H9 (cell line): ENCODE results near the gene PAEP. TPM values are rescaled to one million over a fixed set of nuclear protein-coding genes. Genes with fewer than 3 reads are reported as not detected.
A peak's percentile ranks its signal among the peaks of the same experiment; 100 is the strongest.

ENCODE experiments used
- DNase-seq: peaks from one replicate; pipeline ENCODE4 v3.0.0-alpha.2; 2017
- H2AFZ ChIP-seq: one replicate; pipeline ENCODE4 v1.6.1; 2013; ENCODE audit warnings: mild to moderate bottlenecking, low read length, control low read depth, moderate library complexity
- H2AK5ac ChIP-seq: 2 replicates; pipeline ENCODE4 v1.6.1; 2013; ENCODE audit warnings: low read length, control low read depth, mixed read lengths; ENCODE audit not compliant: insufficient read length
- H2BK120ac ChIP-seq: one replicate; pipeline ENCODE4 v1.6.1; 2013; ENCODE audit warnings: low read depth, mild to moderate bottlenecking, low read length, control low read depth, inconsistent platforms; ENCODE audit not compliant: poor library complexity, severe bottlenecking
- H2BK12ac ChIP-seq: 2 replicates; pipeline ENCODE4 v1.6.1; 2013; ENCODE audit warnings: low read length, control low read depth, mixed read lengths, low read depth; ENCODE audit not compliant: insufficient read length
- H2BK15ac ChIP-seq: 2 replicates; pipeline ENCODE4 v1.6.1; 2013; ENCODE audit warnings: low read depth, low read length, control low read depth
- H2BK20ac ChIP-seq: one replicate; pipeline ENCODE4 v1.6.1; 2013; ENCODE audit warnings: low read depth, mild to moderate bottlenecking, low read length, control low read depth, inconsistent platforms; ENCODE audit not compliant: poor library complexity, severe bottlenecking
- H2BK5ac ChIP-seq: 2 replicates; pipeline ENCODE4 v1.6.1; 2013; ENCODE audit warnings: low read length, control low read depth, mixed read lengths; ENCODE audit not compliant: insufficient read length
- H3K14ac ChIP-seq: 2 replicates; pipeline ENCODE4 v1.6.1; 2013; ENCODE audit warnings: low read length, control low read depth; ENCODE audit not compliant: insufficient read depth
- H3K18ac ChIP-seq: 2 replicates; pipeline ENCODE4 v1.6.1; 2013; ENCODE audit warnings: low read depth, mild to moderate bottlenecking, mixed read lengths, low read length, control low read depth; ENCODE audit not compliant: insufficient read length
- H3K23ac ChIP-seq: 2 replicates; pipeline ENCODE4 v1.6.1; 2013; ENCODE audit warnings: low read length, control low read depth, mixed read lengths, low read depth; ENCODE audit not compliant: insufficient read length
- H3K23me2 ChIP-seq: 2 replicates; pipeline ENCODE4 v1.6.1; 2013; ENCODE audit warnings: low read depth, mild to moderate bottlenecking, mixed read lengths, low read length, control low read depth; ENCODE audit not compliant: insufficient read length, poor library complexity, severe bottlenecking
- H3K27ac ChIP-seq: 2 replicates; pipeline ENCODE4 v1.5.1; 2013; ENCODE audit warnings: low read length, control low read depth, mixed read lengths, low read depth; ENCODE audit not compliant: insufficient read length
- H3K27me3 ChIP-seq: 2 replicates; pipeline ENCODE4 v1.6.1; 2013; ENCODE audit warnings: low read length, control low read depth, inconsistent platforms; ENCODE audit not compliant: insufficient read depth
- H3K4ac ChIP-seq: 2 replicates; pipeline ENCODE4 v1.6.1; 2013; ENCODE audit warnings: low read depth, mild to moderate bottlenecking, control low read depth, inconsistent platforms, low read length, moderate library complexity
- H3K4me1 ChIP-seq: 2 replicates; pipeline ENCODE4 v1.6.1; 2013; ENCODE audit warnings: low read length, control low read depth, inconsistent platforms; ENCODE audit not compliant: insufficient read depth
- H3K4me2 ChIP-seq: 2 replicates; pipeline ENCODE4 v1.6.1; 2013; ENCODE audit warnings: low read length, control low read depth, mixed read lengths; ENCODE audit not compliant: insufficient read length, insufficient read depth
- H3K56ac ChIP-seq: 2 replicates; pipeline ENCODE4 v1.6.1; 2013; ENCODE audit warnings: low read depth, mild to moderate bottlenecking, mixed read lengths, low read length, control low read depth; ENCODE audit not compliant: insufficient read length
- H3K79me1 ChIP-seq: 2 replicates; pipeline ENCODE4 v1.6.1; 2013; ENCODE audit warnings: low read depth, mild to moderate bottlenecking, moderate library complexity, low read length, control low read depth, inconsistent platforms; ENCODE audit not compliant: insufficient read depth, poor library complexity, severe bottlenecking
- H3K79me2 ChIP-seq: 2 replicates; pipeline ENCODE4 v1.6.1; 2013; ENCODE audit warnings: low read length, control low read depth, inconsistent platforms; ENCODE audit not compliant: insufficient read depth
- H3K9ac ChIP-seq: 2 replicates; pipeline ENCODE4 v1.6.1; 2013; ENCODE audit warnings: low read length, control low read depth, mixed read lengths; ENCODE audit not compliant: insufficient read length; ENCODE audit errors: extremely low read depth
- H3K9me3 ChIP-seq: one replicate; pipeline ENCODE4 v1.6.1; 2013; ENCODE audit warnings: low read depth, low read length, inconsistent platforms; ENCODE audit not compliant: control insufficient read depth
- H3T11ph ChIP-seq: one replicate; pipeline ENCODE4 v1.6.1; 2013; ENCODE audit warnings: mild to moderate bottlenecking, low read length, control low read depth, inconsistent platforms
- H4K20me1 ChIP-seq: one replicate; pipeline ENCODE4 v1.6.1; 2013; ENCODE audit not compliant: control insufficient read depth, insufficient read length, insufficient read depth
- H4K5ac ChIP-seq: 2 replicates; pipeline ENCODE4 v1.6.1; 2013; ENCODE audit warnings: low read depth, mild to moderate bottlenecking, mixed read lengths, low read length, control low read depth; ENCODE audit not compliant: insufficient read length
- H4K8ac ChIP-seq: replicated peaks from 2 replicates; pipeline ENCODE4 v1.6.1; 2013; ENCODE audit warnings: low read length, control low read depth, mixed read lengths, low read depth; ENCODE audit not compliant: insufficient read length
- H4K91ac ChIP-seq: 2 replicates; pipeline ENCODE4 v1.6.1; 2013; ENCODE audit warnings: low read depth, mild to moderate bottlenecking, moderate library complexity, mixed read lengths, low read length, control low read depth; ENCODE audit not compliant: insufficient read length
- H3K27ac Mint-ChIP-seq, 3 experiments: 2 replicates in 2 of 3; 3 replicates in 1 of 3; pipeline ENCODE4 v1.8.0; 2020 to 2021; ENCODE audit warnings: mixed read lengths in 3 of 3, mild to moderate bottlenecking in 1 of 3, moderate library complexity in 1 of 3
- H3K27me3 Mint-ChIP-seq: 2 replicates; pipeline ENCODE4 v1.8.0; 2021; ENCODE audit warnings: low read depth, mild to moderate bottlenecking, moderate library complexity, mixed read lengths
- H3K36me3 Mint-ChIP-seq, 3 experiments: 2 replicates in 2 of 3; 3 replicates in 1 of 3; pipeline ENCODE4 v1.8.0; 2020 to 2021; ENCODE audit warnings: low read depth in 3 of 3, mixed read lengths in 3 of 3; ENCODE audit not compliant: insufficient read depth in 1 of 3
- H3K4me1 Mint-ChIP-seq, 2 experiments: 2 replicates each; pipeline ENCODE4 v1.8.0; 2020; ENCODE audit warnings: mixed read lengths in 2 of 2
- H3K4me3 Mint-ChIP-seq, 2 experiments: 2 replicates in 1 of 2; 3 replicates in 1 of 2; pipeline ENCODE4 v1.8.0; 2020 to 2021; ENCODE audit warnings: mild to moderate bottlenecking in 2 of 2, mixed read lengths in 2 of 2, moderate library complexity in 1 of 2
- H3K9me3 Mint-ChIP-seq, 2 experiments: 2 replicates in 1 of 2; 3 replicates in 1 of 2; pipeline ENCODE4 v1.8.0; 2020; ENCODE audit warnings: mild to moderate bottlenecking in 2 of 2, mixed read lengths in 2 of 2, moderate library complexity in 1 of 2
- CTCF ChIP-seq: fragments of 200-600 bp; sonication (generic); conservative IDR thresholded peaks from 3 replicates; pipeline ENCODE4 v1.8.0; 2021; ENCODE audit warnings: antibody characterized with exemption, mild to moderate bottlenecking
- WGBS: extraction: QIAGEN DNeasy Blood & Tissue Kit; methylation state at CpG from one replicate; pipeline ENCODE4 v1.1.7; 2013; ENCODE audit warnings: missing lambda C conversion rate, low lambda C conversion rate, mixed read lengths; ENCODE audit not compliant: insufficient read length; ENCODE audit errors: extremely low coverage; 5-methylcytosine and 5-hydroxymethylcytosine counted together
- total RNA-seq: library from RNA; stranded (reverse); gene quantifications from 2 replicates; pipeline ENCODE4 v1.2.1, GENCODE V29; 2021

The PAEP gene
- total RNA-seq, 1 experiment from 2014 or later = not detected

GRCh38 chr9:135615666-135616618 lies 54.4 kb downstream of the PAEP start:
- peak; percentile 30 for DNase-seq
- no peak overlapping the region for H3K27ac ChIP-seq

More at GRCh38 chr9:135615666-135616618, 54.4 kb downstream of the PAEP start:
- Histone ChIP-seq H2BK5ac (no peak overlapping the region), H3K4me2 (no peak overlapping the region), H3K14ac (no peak overlapping the region; the same call in 1 of the 2 replicates), H3K9ac (no peak overlapping the region), H2AFZ (no peak overlapping the region), H2BK15ac (no peak overlapping the region), H2BK20ac (no peak overlapping the region), H3K4ac (no peak overlapping the region), H3K4me1 (no peaks in the 10 kb centered on the region), H3K79me1 (no peaks in the 10 kb centered on the region), H2BK120ac (no peak overlapping the region), H3T11ph (no peak overlapping the region), H4K91ac (no peak overlapping the region), H3K23ac (no peak overlapping the region), H3K56ac (no peak overlapping the region), H3K9me3 (no peaks in the 10 kb centered on the region), H2BK12ac (no peak overlapping the region), H4K20me1 (no peaks in the 10 kb centered on the region), H3K27me3 (no peaks in the 10 kb centered on the region), H3K18ac (no peak overlapping the region), H4K8ac (no peak overlapping the region), H2AK5ac (no peak overlapping the region), H4K5ac (no peak overlapping the region), H3K23me2 (no peaks in the 10 kb centered on the region), H3K79me2 (no peaks in the 10 kb centered on the region)
- H3K36me3 Mint-ChIP-seq = peaks cover 2 to 5% (median 3%) of the 10 kb centered on the region in 3 experiments; a peak in 3 of 7 replicates
- no peak overlapping the region for H3K4me3 Mint-ChIP-seq
- peak; percentile 45 for TF ChIP-seq CTCF
- no CpG with 5 or more reads among the region's 31 CpGs for WGBS
- peaks cover 5 to 8% of the 10 kb centered on the region in 2 experiments; a peak in 4 of 5 replicates for H3K9me3 Mint-ChIP-seq
- no peaks in the 10 kb centered on the region; the same call in none of the 2 replicates for H3K27me3 Mint-ChIP-seq
- H3K27ac Mint-ChIP-seq = peak overlapping the region in 1 of 3 experiments; percentile 53; a peak in 1 of 7 replicates
- 0 out of 4 replicates have a peak, but pooled peaks cover 0 to 3% of the 10 kb centered on the region in 2 experiments for H3K4me1 Mint-ChIP-seq

Other genes with a start within 250 kb of the PAEP start
- gene PPP1R26, start 82.0 kb upstream of the PAEP start, total RNA-seq = 34.0 and 38.0 TPM in 2 replicates
- gene MRPS2, start 61.1 kb upstream of the PAEP start, total RNA-seq = 81.0 and 84.2 TPM in 2 replicates
- gene LCN1, start 40.3 kb upstream of the PAEP start, total RNA-seq = not detected in 2 replicates
- not detected in 2 replicates for gene OBP2A, start 15.6 kb upstream of the PAEP start, total RNA-seq
- not detected in 2 replicates for gene GLT6D1, start 77.8 kb downstream of the PAEP start, total RNA-seq
- gene LCN9, start 101.6 kb downstream of the PAEP start, total RNA-seq = 0.52 and 0.72 TPM in 2 replicates
- not detected in 2 replicates for gene SOHLH1, start 137.7 kb downstream of the PAEP start, total RNA-seq
- gene KCNT1, start 140.4 kb downstream of the PAEP start, total RNA-seq = 0.64 and 0.68 TPM in 2 replicates